WTC11 (cell line): ENCODE measurements around the gene MIXL1. TPM values are rescaled to one million over a fixed set of nuclear protein-coding genes. Genes with fewer than 3 reads are reported as not detected.

ENCODE experiments used
- ATAC-seq: fragments of 200-7000 bp; cut with Tn5 transposase; 2 replicates; pipeline ENCODE4 v1.10.0; 2021; ENCODE audit warnings: mild to moderate bottlenecking, moderate library complexity
- CTCF ChIA-PET: fragments of 300-600 bp; sonication (Branson Sonifier 250); formaldehyde crosslinking; loops from one replicate; lab custom pipeline; 2021; ENCODE audit warnings: antibody characterized with exemption; lab: Charles Lee
- POLR2A ChIA-PET: fragments of 350-600 bp; sonication (Branson Sonifier 250); formaldehyde crosslinking; loops from one replicate; lab custom pipeline; 2021; ENCODE audit warnings: antibody characterized with exemption; lab: Charles Lee
- DNase-seq: peaks from one replicate; pipeline ENCODE4 v3.0.0; 2021; ENCODE audit warnings: low spot score
- H3K27ac Mint-ChIP-seq: 2 replicates; pipeline ENCODE4 v1.8.0; 2021; ENCODE audit warnings: mixed read lengths
- H3K27me3 Mint-ChIP-seq: 2 replicates; pipeline ENCODE4 v1.8.0; 2021; ENCODE audit warnings: low read depth, mild to moderate bottlenecking, moderate library complexity, mixed read lengths
- H3K36me3 Mint-ChIP-seq: 2 replicates; pipeline ENCODE4 v1.8.0; 2021; ENCODE audit warnings: mixed read lengths
- H3K4me1 Mint-ChIP-seq: 2 replicates; pipeline ENCODE4 v1.8.0; 2022; ENCODE audit warnings: mixed read lengths
- H3K4me3 Mint-ChIP-seq: 2 replicates; pipeline ENCODE4 v1.8.0; 2021; ENCODE audit warnings: mild to moderate bottlenecking, moderate library complexity, mixed read lengths
- H3K9me3 Mint-ChIP-seq: 2 replicates; pipeline ENCODE4 v1.8.0; 2021; ENCODE audit warnings: mixed read lengths
- ATF1 ChIP-seq: sonication (generic); formaldehyde crosslinking; IDR thresholded peaks from 2 replicates; pipeline ENCODE4 v1.8.1; 2023; ENCODE audit warnings: mild to moderate bottlenecking, moderate library complexity, missing genetic modification reagents
- CBFB ChIP-seq: sonication (generic); formaldehyde crosslinking; IDR thresholded peaks from 2 replicates; pipeline ENCODE4 v1.8.1; 2022; ENCODE audit warnings: mild to moderate bottlenecking, low read depth, missing genetic modification reagents
- CREM ChIP-seq: sonication (generic); formaldehyde crosslinking; IDR thresholded peaks from 2 replicates; pipeline ENCODE4 v1.8.1; 2022; ENCODE audit warnings: mild to moderate bottlenecking, missing genetic modification reagents, moderate library complexity
- ETV6 ChIP-seq: sonication (generic); formaldehyde crosslinking; IDR thresholded peaks from 2 replicates; pipeline ENCODE4 v1.8.1; 2022; ENCODE audit warnings: mild to moderate bottlenecking, missing genetic modification reagents
- HMGA2 ChIP-seq: fragments of 250-450 bp; sonication (Bioruptor Pico); IDR thresholded peaks from 2 replicates; pipeline ENCODE4 v1.4.0; 2021; ENCODE audit warnings: mild to moderate bottlenecking, moderate library complexity
- JAZF1 ChIP-seq: fragments of 250-450 bp; sonication (Bioruptor Pico); IDR thresholded peaks from 2 replicates; pipeline ENCODE4 v1.9.0; 2021; ENCODE audit warnings: moderate library complexity, mild to moderate bottlenecking, inconsistent platforms
- JUN ChIP-seq: sonication (generic); formaldehyde crosslinking; IDR thresholded peaks from 2 replicates; pipeline ENCODE4 v1.8.0; 2023; ENCODE audit warnings: mild to moderate bottlenecking, missing genetic modification reagents
- MLX ChIP-seq: sonication (generic); formaldehyde crosslinking; IDR thresholded peaks from 2 replicates; pipeline ENCODE4 v1.8.1; 2023; ENCODE audit warnings: mild to moderate bottlenecking, missing genetic modification reagents, moderate library complexity
- MXD4 ChIP-seq: fragments of 250-450 bp; sonication (Bioruptor Pico); IDR thresholded peaks from 2 replicates; pipeline ENCODE4 v1.8.0; 2021; ENCODE audit warnings: mild to moderate bottlenecking, moderate library complexity, borderline replicate concordance
- NFE2L1 ChIP-seq: sonication (generic); formaldehyde crosslinking; IDR thresholded peaks from 2 replicates; pipeline ENCODE4 v1.8.1; 2023; ENCODE audit warnings: missing genetic modification reagents
- PRRX2 ChIP-seq: fragments of 250-450 bp; sonication (Bioruptor Pico); IDR thresholded peaks from 2 replicates; pipeline ENCODE4 v1.8.0; 2021; ENCODE audit warnings: mild to moderate bottlenecking
- RORB ChIP-seq: fragments of 250-450 bp; sonication (Bioruptor Pico); IDR thresholded peaks from 2 replicates; pipeline ENCODE4 v1.9.0; 2021; ENCODE audit warnings: mild to moderate bottlenecking
- TEAD1 ChIP-seq: sonication (generic); formaldehyde crosslinking; IDR thresholded peaks from 2 replicates; pipeline ENCODE4 v1.8.0; 2022; ENCODE audit warnings: mild to moderate bottlenecking, missing genetic modification reagents
- TP53 ChIP-seq: sonication (generic); formaldehyde crosslinking; IDR thresholded peaks from 2 replicates; pipeline ENCODE4 v1.8.1; 2023; ENCODE audit warnings: mild to moderate bottlenecking, missing genetic modification reagents
- ZNF219 ChIP-seq: sonication (generic); formaldehyde crosslinking; IDR thresholded peaks from 2 replicates; pipeline ENCODE4 v1.8.0; 2023; ENCODE audit warnings: missing genetic modification reagents, mild to moderate bottlenecking, borderline replicate concordance
- ZNF232 ChIP-seq: sonication (generic); formaldehyde crosslinking; IDR thresholded peaks from 2 replicates; pipeline ENCODE4 v1.8.0; 2022; ENCODE audit warnings: mild to moderate bottlenecking, missing genetic modification reagents
- ZNF281 ChIP-seq: sonication (generic); formaldehyde crosslinking; IDR thresholded peaks from 2 replicates; pipeline ENCODE4 v1.8.0; 2023; ENCODE audit warnings: mild to moderate bottlenecking, missing genetic modification reagents
- ZNF416 ChIP-seq: fragments of 250-450 bp; sonication (Bioruptor Pico); IDR thresholded peaks from 2 replicates; pipeline ENCODE4 v1.9.0; 2021; ENCODE audit warnings: mild to moderate bottlenecking, inconsistent platforms
- ZNF425 ChIP-seq: fragments of 250-450 bp; sonication (Bioruptor Pico); conservative IDR thresholded peaks from 2 replicates; pipeline ENCODE4 v1.9.0; 2021; ENCODE audit warnings: mild to moderate bottlenecking
- total RNA-seq: library from RNA; stranded (reverse); gene quantifications from 3 replicates; pipeline ENCODE4 v1.2.3, GENCODE V29; 2021
- TF ChIP-seq, protein P1 (sequence below): sonication (generic); formaldehyde crosslinking; IDR thresholded peaks from 2 replicates; pipeline ENCODE4 v1.8.1; 2023; ENCODE audit warnings: mild to moderate bottlenecking, missing genetic modification reagents, moderate library complexity
- TF ChIP-seq, protein P2 (sequence below): sonication (generic); formaldehyde crosslinking; IDR thresholded peaks from 2 replicates; pipeline ENCODE4 v1.8.0; 2022; ENCODE audit warnings: mild to moderate bottlenecking, missing genetic modification reagents
- TF ChIP-seq, protein P3 (sequence below): sonication (generic); formaldehyde crosslinking; IDR thresholded peaks from 2 replicates; pipeline ENCODE4 v1.8.1; 2023; ENCODE audit warnings: mild to moderate bottlenecking, missing genetic modification reagents
- TF ChIP-seq, protein P4 (sequence below): sonication (generic); formaldehyde crosslinking; IDR thresholded peaks from 2 replicates; pipeline ENCODE4 v1.8.1; 2022; ENCODE audit warnings: low read depth, missing genetic modification reagents, borderline replicate concordance

The MIXL1 gene
- total RNA-seq, 1 experiment from 2014 or later, result 6.4 TPM

DNA sequence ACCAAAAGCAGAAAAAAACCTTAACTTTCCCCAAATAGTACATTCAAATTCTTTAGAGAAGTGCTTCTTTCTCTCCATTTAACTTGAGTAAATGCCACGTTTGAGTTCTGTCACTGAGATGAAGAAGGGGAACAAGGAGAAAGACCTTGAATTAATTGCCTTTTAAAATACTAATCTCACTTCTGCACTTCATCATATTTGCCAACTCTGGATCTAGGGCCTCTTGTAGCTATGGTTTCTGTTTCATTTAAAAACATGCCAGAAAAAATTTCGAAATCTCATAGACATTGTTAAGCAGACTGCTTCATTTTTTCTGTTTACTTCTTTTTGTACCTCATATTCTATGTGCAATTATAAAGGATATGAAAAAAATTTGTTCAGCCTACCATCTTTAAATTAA lies 24.6 kb downstream of the MIXL1 start:
- H3K4me1 Mint-ChIP-seq, result no peaks in the 10 kb centered on the region
- POLR2A ChIA-PET, result no interaction called here
- TF ChIP-seq JUN (CRISPR knock-in tag) (no peak), MXD4 (CRISPR knock-in tag) (no peak), ETV6 (CRISPR knock-in tag) (no peak), NFE2L1 (no peak), CBFB (CRISPR knock-in tag) (no peak), JAZF1 (CRISPR knock-in tag) (no peak), RORB (no peak), ZNF281 (no peak), ZNF425 (no peak), CREM (CRISPR knock-in tag) (no peak)
- TF ChIP-seq, protein P1, sequence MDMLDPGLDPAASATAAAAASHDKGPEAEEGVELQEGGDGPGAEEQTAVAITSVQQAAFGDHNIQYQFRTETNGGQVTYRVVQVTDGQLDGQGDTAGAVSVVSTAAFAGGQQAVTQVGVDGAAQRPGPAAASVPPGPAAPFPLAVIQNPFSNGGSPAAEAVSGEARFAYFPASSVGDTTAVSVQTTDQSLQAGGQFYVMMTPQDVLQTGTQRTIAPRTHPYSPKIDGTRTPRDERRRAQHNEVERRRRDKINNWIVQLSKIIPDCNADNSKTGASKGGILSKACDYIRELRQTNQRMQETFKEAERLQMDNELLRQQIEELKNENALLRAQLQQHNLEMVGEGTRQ (CRISPR knock-in tag), result no peak
- TF ChIP-seq, protein P2, sequence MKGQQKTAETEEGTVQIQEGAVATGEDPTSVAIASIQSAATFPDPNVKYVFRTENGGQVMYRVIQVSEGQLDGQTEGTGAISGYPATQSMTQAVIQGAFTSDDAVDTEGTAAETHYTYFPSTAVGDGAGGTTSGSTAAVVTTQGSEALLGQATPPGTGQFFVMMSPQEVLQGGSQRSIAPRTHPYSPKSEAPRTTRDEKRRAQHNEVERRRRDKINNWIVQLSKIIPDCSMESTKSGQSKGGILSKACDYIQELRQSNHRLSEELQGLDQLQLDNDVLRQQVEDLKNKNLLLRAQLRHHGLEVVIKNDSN (CRISPR knock-in tag), result no peak
- TF ChIP-seq, all 79 proteins: peak for 0
- Mint-ChIP-seq H3K27me3 (no peaks in the 10 kb centered on the region), H3K4me3 (no peak overlapping the region), H3K27ac (no peak overlapping the region), H3K36me3 (peaks cover 22% of the 10 kb centered on the region), H3K9me3 (no peaks in the 10 kb centered on the region)
- CTCF ChIA-PET, result no interaction called here
- DNase-seq (no peak), ATAC-seq (no peak)

- peaks cover 22% of the 10 kb centered on the region for H3K36me3 Mint-ChIP-seq
- no peak for DNase-seq
- no peaks in the 10 kb centered on the region for H3K9me3 Mint-ChIP-seq
- no peaks in the 10 kb centered on the region for H3K4me1 Mint-ChIP-seq
- H3K27ac Mint-ChIP-seq, result no peak overlapping the region
- ATAC-seq, result no peak
- CTCF ChIA-PET, result no interaction called here
- no peak overlapping the region for H3K4me3 Mint-ChIP-seq
- H3K27me3 Mint-ChIP-seq, result no peaks in the 10 kb centered on the region
- POLR2A ChIA-PET, result no interaction called here
- no peak for TF ChIP-seq ZNF219 (CRISPR knock-in tag)
- TF ChIP-seq MLX (CRISPR knock-in tag), result no peak
- TF ChIP-seq, protein P3, sequence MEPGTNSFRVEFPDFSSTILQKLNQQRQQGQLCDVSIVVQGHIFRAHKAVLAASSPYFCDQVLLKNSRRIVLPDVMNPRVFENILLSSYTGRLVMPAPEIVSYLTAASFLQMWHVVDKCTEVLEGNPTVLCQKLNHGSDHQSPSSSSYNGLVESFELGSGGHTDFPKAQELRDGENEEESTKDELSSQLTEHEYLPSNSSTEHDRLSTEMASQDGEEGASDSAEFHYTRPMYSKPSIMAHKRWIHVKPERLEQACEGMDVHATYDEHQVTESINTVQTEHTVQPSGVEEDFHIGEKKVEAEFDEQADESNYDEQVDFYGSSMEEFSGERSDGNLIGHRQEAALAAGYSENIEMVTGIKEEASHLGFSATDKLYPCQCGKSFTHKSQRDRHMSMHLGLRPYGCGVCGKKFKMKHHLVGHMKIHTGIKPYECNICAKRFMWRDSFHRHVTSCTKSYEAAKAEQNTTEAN (CRISPR knock-in tag), result no peak
- TF ChIP-seq ZNF232 (CRISPR knock-in tag), result no peak
- TF ChIP-seq ZNF425, result no peak
- TF ChIP-seq, protein P4, sequence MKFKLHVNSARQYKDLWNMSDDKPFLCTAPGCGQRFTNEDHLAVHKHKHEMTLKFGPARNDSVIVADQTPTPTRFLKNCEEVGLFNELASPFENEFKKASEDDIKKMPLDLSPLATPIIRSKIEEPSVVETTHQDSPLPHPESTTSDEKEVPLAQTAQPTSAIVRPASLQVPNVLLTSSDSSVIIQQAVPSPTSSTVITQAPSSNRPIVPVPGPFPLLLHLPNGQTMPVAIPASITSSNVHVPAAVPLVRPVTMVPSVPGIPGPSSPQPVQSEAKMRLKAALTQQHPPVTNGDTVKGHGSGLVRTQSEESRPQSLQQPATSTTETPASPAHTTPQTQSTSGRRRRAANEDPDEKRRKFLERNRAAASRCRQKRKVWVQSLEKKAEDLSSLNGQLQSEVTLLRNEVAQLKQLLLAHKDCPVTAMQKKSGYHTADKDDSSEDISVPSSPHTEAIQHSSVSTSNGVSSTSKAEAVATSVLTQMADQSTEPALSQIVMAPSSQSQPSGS (CRISPR knock-in tag), result no peak
- TF ChIP-seq ATF1, result no peak
- no peak for TF ChIP-seq HMGA2 (CRISPR knock-in tag)
- no peak for TF ChIP-seq ZNF416 (CRISPR knock-in tag)
- no peak for TF ChIP-seq PRRX2 (CRISPR knock-in tag)
- TF ChIP-seq TP53 (CRISPR knock-in tag), result no peak
- no peak for TF ChIP-seq TEAD1
These were observed 25.3 kb downstream of the MIXL1 start for GRCh38 chr1:226248796-226249195.
